Right renal cortex interstitium (tissue), 3 donors: ENCODE results near the gene ALKBH7. TPM values are rescaled to one million over a fixed set of nuclear protein-coding genes. Genes with fewer than 3 reads are reported as not detected.
"Not testable (repeated sequence)": the region's sequence is repeated elsewhere in the genome, so short reads cannot be mapped to it uniquely, and the experiment has no call there.

Experiments used
- DNase-seq, 3 donors: peaks; one replicate each; pipeline ENCODE4 v3.0.0-alpha.2; 2013; ENCODE audit warnings: low read depth in 3 of 3, low spot score in 2 of 3
- polyA plus RNA-seq, 3 donors: library from polyadenylated mRNA; unstranded; fragments of 120-200 nt; gene quantifications; one replicate each; pipeline ENCODE4 v1.2.1, GENCODE V29; 2013; ENCODE audit not compliant: insufficient read length in 3 of 3

Gene ALKBH7
- polyA plus RNA-seq, 3 donors, result 34.5 to 44.6 (median 37.5) TPM

- DNase-seq, result no peak
Measured at GRCh38 chr19:6394831-6395230, 22.2 kb downstream of the ALKBH7 start.

- DNase-seq, result no peak
Measured at GRCh38 chr19:6396305-6396704, 23.7 kb downstream of the ALKBH7 start.

DNA sequence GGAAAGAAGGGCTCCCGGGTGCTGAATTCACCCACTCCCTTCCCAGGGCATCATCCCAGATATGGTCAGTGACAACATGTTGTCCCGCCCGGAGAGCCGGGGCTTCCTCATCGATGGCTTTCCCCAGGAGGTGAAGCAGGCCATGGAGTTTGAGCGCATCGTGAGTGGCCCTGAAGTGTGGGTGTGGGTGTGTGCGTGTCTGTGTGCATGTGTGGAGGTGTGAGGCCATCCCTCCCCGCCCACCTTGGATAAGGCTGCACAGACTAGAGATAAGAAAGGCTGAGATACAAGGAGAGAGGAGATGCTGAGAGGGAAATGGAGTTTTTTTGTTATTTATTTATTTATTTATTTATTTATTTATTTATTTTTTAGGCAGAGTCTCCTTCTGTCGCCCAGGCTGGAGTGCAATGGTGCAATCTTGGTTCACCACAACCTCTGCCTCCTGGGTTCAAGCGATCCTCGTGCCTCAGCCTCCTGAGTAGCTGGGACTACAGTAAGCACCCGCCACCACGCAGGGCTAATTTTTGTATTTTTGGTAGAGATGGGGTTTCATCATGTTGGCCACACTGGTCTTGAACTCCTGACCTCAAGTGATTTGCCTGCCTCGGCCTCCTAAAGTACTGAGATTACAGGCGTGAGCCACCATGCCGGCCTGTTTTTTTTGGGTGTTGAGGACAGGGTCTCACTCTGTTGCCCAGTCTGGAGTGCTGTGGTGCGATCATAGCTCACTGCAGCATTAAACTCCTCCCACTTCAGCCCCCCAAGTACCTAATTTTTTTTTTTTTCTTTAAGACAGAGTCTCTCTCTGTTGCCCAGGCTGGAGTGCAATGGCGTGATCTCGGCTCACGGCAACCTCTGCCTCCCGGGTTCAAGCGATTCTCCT lies 27.7 kb downstream of the ALKBH7 start:
- not testable (repeated sequence) for DNase-seq

DNA sequence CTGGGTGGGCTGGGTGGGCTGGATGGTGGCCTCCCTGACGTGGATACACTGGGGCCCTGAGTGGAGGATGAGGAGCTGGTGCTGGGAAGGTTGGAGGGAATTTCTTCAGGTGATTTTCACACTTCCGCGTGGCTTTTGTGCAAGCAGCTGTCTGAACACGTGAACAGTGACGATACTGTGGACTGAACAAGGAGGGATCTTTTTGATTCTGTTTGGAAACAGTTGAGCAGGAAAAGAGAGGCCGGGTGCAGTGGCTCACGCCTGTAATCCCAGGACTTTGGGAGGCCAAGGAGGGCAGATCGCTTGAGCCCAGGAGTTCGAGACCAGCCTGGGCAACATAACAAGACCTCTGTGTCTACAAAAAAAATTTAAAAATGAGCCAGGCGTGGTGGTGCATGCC lies 29.5 kb downstream of the ALKBH7 start:
- DNase-seq, result no peak

GRCh38 chr19:6402837-6403608 lies 30.4 kb downstream of the ALKBH7 start:
- DNase-seq, result no peak

DNA sequence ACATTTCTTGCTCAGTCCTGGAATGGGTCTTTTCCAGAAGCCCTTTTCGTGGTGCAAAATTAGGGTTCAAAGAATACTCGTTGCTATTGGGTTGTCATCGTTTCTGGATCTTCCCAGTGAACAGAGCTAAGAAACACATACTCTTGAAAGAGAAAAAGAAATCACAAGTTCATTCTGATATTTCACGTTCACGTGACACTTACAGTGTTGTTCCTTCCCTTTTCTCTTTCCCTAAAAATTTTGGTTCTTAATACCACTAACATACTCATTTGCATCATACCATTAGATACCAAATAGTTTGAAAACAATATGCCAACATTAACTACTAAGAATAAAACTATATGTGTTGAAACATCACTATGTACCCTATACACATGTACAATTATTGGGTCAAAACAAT lies 33.8 kb downstream of the ALKBH7 start:
- no peak for DNase-seq

DNA sequence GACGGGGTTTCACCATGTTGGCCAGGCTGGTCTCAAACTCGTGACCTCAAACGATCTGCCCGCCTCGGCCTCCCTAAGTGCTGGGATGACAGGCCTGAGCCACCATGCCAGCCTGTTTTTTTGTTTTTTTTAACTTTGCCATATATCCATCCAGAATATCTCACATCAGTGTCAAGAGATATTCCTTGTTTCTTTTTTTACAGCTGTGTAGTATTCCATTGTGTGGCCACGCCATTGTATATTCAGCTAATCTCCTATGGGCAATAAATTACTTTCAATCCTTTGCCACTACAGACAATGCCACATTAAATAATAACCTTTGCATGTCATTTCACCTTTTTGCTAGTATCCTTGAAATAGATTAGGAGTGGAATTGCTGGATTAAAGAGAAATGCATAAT lies 36.8 kb downstream of the ALKBH7 start:
- DNase-seq, result no peak

- DNase-seq, result no peak
Measured at GRCh38 chr19:6412061-6412446, 39.5 kb downstream of the ALKBH7 start.

DNA sequence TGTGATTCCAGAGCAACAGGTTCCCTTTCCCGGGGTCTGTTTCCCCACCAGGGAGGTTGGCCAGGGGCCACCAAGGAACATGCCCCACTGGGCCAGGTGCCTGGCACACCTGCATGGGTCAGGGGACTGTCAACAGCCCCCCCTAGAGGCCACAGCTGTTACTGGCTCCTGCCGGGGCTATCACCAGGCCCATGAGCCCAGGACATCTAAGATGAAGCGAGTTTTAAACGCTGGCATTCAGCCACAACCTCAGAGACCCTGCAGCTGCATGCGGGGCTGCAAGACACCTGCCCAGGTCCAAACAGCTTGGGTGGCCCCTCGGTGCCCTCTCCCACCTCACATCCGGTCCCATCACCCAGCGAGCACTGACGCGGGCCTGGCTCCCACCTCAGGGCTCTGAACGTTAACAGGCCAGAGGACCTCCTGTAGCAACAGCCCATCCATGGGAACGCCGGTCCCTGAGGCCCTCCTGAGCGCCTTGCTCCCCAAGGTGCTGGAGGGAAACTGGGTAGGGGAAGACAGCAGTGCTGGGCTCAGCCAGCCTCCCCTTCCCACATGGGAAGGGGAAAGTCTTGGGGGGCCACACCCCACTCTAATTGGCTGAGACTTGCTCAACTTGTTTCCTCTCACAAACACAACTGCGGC lies 40.0 kb downstream of the ALKBH7 start:
- DNase-seq, result no peak

GRCh38 chr19:6413291-6413690 lies 40.7 kb downstream of the ALKBH7 start:
- no peak for DNase-seq

DNA sequence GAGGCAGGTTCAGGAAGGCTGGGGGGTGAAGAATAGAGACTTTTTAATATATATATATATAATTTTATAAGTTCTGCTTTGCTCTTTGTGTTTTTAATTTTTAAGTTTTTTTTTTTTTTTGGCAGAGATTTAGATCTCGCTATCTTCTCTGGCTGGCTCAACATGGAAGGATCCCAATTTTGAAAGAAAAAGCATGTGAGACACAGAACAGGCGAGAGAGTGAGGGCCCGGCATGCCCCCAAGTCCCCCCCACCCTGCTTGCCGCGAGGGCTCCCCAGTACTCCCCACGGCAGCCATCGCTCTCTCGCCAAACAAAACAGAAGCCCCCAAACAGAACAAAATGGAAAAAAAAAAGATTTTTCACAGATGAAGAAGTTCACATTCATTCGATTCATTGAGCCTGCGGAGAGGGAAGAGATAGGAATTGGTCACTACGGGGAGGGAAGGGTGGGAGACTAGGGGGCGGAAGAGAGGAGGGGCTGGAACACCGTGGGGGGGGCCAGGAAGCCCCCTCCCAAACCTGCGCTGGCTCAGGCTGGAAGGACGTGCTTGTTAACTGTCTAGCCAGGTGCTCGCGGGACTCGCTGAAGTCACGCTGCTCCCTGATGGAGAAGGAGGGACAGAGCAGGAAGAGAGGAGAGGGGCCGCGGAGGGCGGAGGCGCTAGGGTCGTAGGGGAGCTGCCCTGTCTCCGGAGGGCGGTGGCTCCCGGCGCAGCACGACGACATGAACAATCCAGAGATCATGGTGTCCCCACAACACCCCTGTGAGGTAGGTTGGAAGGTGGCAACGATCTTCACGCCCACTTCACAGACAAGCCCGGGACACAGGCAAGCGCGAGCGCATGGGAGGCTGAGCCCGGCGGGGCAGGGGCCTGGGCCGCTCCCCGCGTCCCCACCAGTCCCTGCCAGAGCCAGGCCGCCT lies 41.4 kb downstream of the ALKBH7 start:
- DNase-seq, result no peak

GRCh38 chr19:6414793-6415590 lies 42.4 kb downstream of the ALKBH7 start:
- DNase-seq, result no peak

DNA sequence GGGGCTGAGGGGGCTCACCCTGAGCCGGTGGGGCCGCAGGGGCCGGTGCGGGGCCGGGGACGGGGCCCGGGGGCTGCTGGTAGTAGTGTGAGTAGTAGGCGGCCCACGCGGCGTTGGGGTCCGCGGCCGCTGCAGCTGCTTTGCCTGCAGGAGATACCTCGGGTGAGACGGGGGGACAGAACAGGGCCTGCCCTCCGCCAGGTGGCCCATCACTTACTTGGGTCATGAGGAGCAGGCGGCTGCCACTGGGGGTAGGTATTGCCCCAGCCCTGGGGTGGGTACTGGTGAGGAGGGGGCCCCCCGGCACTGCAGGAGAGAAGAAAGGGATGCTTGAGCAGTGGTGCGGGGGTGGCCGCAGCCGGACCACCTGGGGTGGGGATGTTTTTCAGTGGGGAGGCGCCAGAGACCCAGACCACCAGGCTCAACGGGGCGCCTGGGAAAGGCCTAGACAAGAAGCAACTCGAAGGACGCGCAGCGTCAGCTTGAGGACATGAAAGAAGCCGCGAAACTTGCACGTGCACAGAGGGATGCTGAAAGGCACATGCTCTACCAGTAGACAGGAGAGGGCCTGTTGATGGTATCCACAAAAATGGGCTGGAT lies 43.1 kb downstream of the ALKBH7 start:
- DNase-seq, result no peak

DNA sequence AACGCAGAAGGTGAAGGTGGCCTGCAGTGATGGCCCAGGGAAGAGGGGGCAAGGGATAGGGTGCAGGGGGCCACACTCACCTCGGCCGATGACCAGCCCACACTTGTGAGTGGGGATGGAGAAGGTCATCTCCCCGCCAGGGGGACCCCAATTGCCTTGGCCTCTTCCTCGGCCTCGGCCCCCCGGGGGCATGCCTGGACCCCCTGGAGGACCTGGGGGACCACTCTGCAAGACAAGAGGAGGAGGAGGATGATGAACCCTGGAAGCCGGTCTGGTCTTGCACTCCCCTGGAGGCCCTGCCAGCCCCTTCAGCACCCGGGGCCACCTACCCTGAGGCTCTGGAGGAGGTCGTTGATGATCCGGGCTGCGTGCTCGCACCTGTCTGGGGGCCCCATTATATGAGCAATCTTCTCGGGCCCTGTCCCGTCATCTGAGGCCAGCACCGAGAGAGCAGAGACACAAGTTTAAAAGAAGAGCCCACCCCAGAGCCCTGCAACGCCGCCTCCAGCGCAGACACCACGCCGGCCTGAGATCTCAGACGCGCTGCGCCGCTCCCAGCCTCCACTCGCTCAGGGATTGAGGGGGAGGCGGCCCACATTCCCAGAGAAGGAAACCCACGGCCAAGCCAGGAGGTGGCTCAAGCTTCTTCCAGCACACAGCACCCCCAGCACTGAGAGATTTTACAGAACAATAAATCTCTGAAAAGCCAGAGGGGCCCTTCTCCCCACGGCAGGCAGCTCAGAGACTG lies 44.2 kb downstream of the ALKBH7 start:
- DNase-seq, result no peak

- no peak for DNase-seq
Measured at GRCh38 chr19:6417713-6418561, 45.3 kb downstream of the ALKBH7 start.

- no peak for DNase-seq
Measured at GRCh38 chr19:6418562-6418932, 46.0 kb downstream of the ALKBH7 start.
